HL-60 (cell line): ENCODE measurements around the gene TRIM62.

ENCODE experiments used
- DNase-seq, 2 experiments: peaks; one replicate each; pipeline ENCODE4 v3.0.0-alpha.2; 2010 to 2020; ENCODE audit warnings: low read depth in 1 of 2, low spot score in 1 of 2
- H3K27ac ChIP-seq: fragments of 250-450 bp; sonication (Bioruptor Pico); replicated peaks from 2 replicates; pipeline ENCODE4 v1.5.1; 2020; ENCODE audit warnings: mild to moderate bottlenecking, moderate library complexity
- H3K27me3 ChIP-seq: fragments of 250-450 bp; sonication (Bioruptor Pico); 2 replicates; pipeline ENCODE4 v1.5.1; 2021; ENCODE audit warnings: mild to moderate bottlenecking, moderate library complexity; ENCODE audit not compliant: insufficient read depth, poor library complexity, severe bottlenecking
- H3K4me3 ChIP-seq: replicated peaks from 2 replicates; pipeline ENCODE4 v1.5.1; 2011; ENCODE audit warnings: mild to moderate bottlenecking, control low read depth, low read length; ENCODE audit not compliant: insufficient read depth
- CTCF ChIP-seq: IDR thresholded peaks from one replicate; pipeline ENCODE4 v1.5.1; 2011; ENCODE audit warnings: low read length, control low read depth, inconsistent platforms; ENCODE audit not compliant: insufficient read depth
- GABPA ChIP-seq: IDR thresholded peaks from 2 replicates; pipeline ENCODE4 v1.6.1; 2012; ENCODE audit warnings: low read depth
- POLR2AphosphoS5 ChIP-seq: IDR thresholded peaks from 2 replicates; pipeline ENCODE4 v1.6.1; 2012; ENCODE audit warnings: low read depth
- REST ChIP-seq: IDR thresholded peaks from 2 replicates; pipeline ENCODE4 v1.6.1; 2012; ENCODE audit warnings: low read depth; ENCODE audit not compliant: insufficient replicate concordance
- SPI1 ChIP-seq: IDR thresholded peaks from 2 replicates; pipeline ENCODE4 v1.6.1; 2012; ENCODE audit warnings: low read depth, mild to moderate bottlenecking, borderline replicate concordance

Gene TRIM62

GRCh38 chr1:33143176-33143575, 38.7 kb downstream of the TRIM62 start:
- TF ChIP-seq GABPA, result no peak
- no peak for TF ChIP-seq POLR2AphosphoS5
- no peak for TF ChIP-seq REST
- no peak overlapping the region for H3K4me3 ChIP-seq
- no peaks in the 10 kb centered on the region for H3K27me3 ChIP-seq
- DNase-seq, result no peak
- no peak overlapping the region for H3K27ac ChIP-seq

- H3K27me3 ChIP-seq, result no peaks in the 10 kb centered on the region
- no peak overlapping the region for H3K27ac ChIP-seq
- no peak for DNase-seq
- no peak overlapping the region for H3K4me3 ChIP-seq
- TF ChIP-seq CTCF (no peak), GABPA (no peak), POLR2AphosphoS5 (no peak), SPI1 (no peak), REST (no peak)
These were observed 39.3 kb downstream of the TRIM62 start for GRCh38 chr1:33142483-33143064.

GRCh38 chr1:33141781-33142180, 40.1 kb downstream of the TRIM62 start:
- Histone ChIP-seq H3K27me3 (no peaks in the 10 kb centered on the region), H3K27ac (no peak overlapping the region), H3K4me3 (no peak overlapping the region)
- no peak for DNase-seq
- TF ChIP-seq POLR2AphosphoS5 (no peak), GABPA (no peak), SPI1 (no peak), CTCF (no peak), REST (no peak)
